H9 (cell line): ENCODE data around the gene PALD1. TPM values are rescaled to one million over a fixed set of nuclear protein-coding genes. Genes with fewer than 3 reads are reported as not detected.

ENCODE experiments used
- DNase-seq: peaks from one replicate; pipeline ENCODE4 v3.0.0-alpha.2; 2017
- H2AFZ ChIP-seq: one replicate; pipeline ENCODE4 v1.6.1; 2013; ENCODE audit warnings: mild to moderate bottlenecking, low read length, control low read depth, moderate library complexity
- H2AK5ac ChIP-seq: 2 replicates; pipeline ENCODE4 v1.6.1; 2013; ENCODE audit warnings: low read length, control low read depth, mixed read lengths; ENCODE audit not compliant: insufficient read length
- H2BK120ac ChIP-seq: one replicate; pipeline ENCODE4 v1.6.1; 2013; ENCODE audit warnings: low read depth, mild to moderate bottlenecking, low read length, control low read depth, inconsistent platforms; ENCODE audit not compliant: poor library complexity, severe bottlenecking
- H2BK12ac ChIP-seq: 2 replicates; pipeline ENCODE4 v1.6.1; 2013; ENCODE audit warnings: low read length, control low read depth, mixed read lengths, low read depth; ENCODE audit not compliant: insufficient read length
- H2BK15ac ChIP-seq: 2 replicates; pipeline ENCODE4 v1.6.1; 2013; ENCODE audit warnings: low read depth, low read length, control low read depth
- H2BK20ac ChIP-seq: one replicate; pipeline ENCODE4 v1.6.1; 2013; ENCODE audit warnings: low read depth, mild to moderate bottlenecking, low read length, control low read depth, inconsistent platforms; ENCODE audit not compliant: poor library complexity, severe bottlenecking
- H2BK5ac ChIP-seq: 2 replicates; pipeline ENCODE4 v1.6.1; 2013; ENCODE audit warnings: low read length, control low read depth, mixed read lengths; ENCODE audit not compliant: insufficient read length
- H3K14ac ChIP-seq: 2 replicates; pipeline ENCODE4 v1.6.1; 2013; ENCODE audit warnings: low read length, control low read depth; ENCODE audit not compliant: insufficient read depth
- H3K18ac ChIP-seq: 2 replicates; pipeline ENCODE4 v1.6.1; 2013; ENCODE audit warnings: low read depth, mild to moderate bottlenecking, mixed read lengths, low read length, control low read depth; ENCODE audit not compliant: insufficient read length
- H3K23ac ChIP-seq: 2 replicates; pipeline ENCODE4 v1.6.1; 2013; ENCODE audit warnings: low read length, control low read depth, mixed read lengths, low read depth; ENCODE audit not compliant: insufficient read length
- H3K23me2 ChIP-seq: 2 replicates; pipeline ENCODE4 v1.6.1; 2013; ENCODE audit warnings: low read depth, mild to moderate bottlenecking, mixed read lengths, low read length, control low read depth; ENCODE audit not compliant: insufficient read length, poor library complexity, severe bottlenecking
- H3K27ac ChIP-seq: 2 replicates; pipeline ENCODE4 v1.5.1; 2013; ENCODE audit warnings: low read length, control low read depth, mixed read lengths, low read depth; ENCODE audit not compliant: insufficient read length
- H3K27me3 ChIP-seq: 2 replicates; pipeline ENCODE4 v1.6.1; 2013; ENCODE audit warnings: low read length, control low read depth, inconsistent platforms; ENCODE audit not compliant: insufficient read depth
- H3K4ac ChIP-seq: 2 replicates; pipeline ENCODE4 v1.6.1; 2013; ENCODE audit warnings: low read depth, mild to moderate bottlenecking, control low read depth, inconsistent platforms, low read length, moderate library complexity
- H3K4me1 ChIP-seq: 2 replicates; pipeline ENCODE4 v1.6.1; 2013; ENCODE audit warnings: low read length, control low read depth, inconsistent platforms; ENCODE audit not compliant: insufficient read depth
- H3K4me2 ChIP-seq: 2 replicates; pipeline ENCODE4 v1.6.1; 2013; ENCODE audit warnings: low read length, control low read depth, mixed read lengths; ENCODE audit not compliant: insufficient read length, insufficient read depth
- H3K56ac ChIP-seq: 2 replicates; pipeline ENCODE4 v1.6.1; 2013; ENCODE audit warnings: low read depth, mild to moderate bottlenecking, mixed read lengths, low read length, control low read depth; ENCODE audit not compliant: insufficient read length
- H3K79me1 ChIP-seq: 2 replicates; pipeline ENCODE4 v1.6.1; 2013; ENCODE audit warnings: low read depth, mild to moderate bottlenecking, moderate library complexity, low read length, control low read depth, inconsistent platforms; ENCODE audit not compliant: insufficient read depth, poor library complexity, severe bottlenecking
- H3K79me2 ChIP-seq: 2 replicates; pipeline ENCODE4 v1.6.1; 2013; ENCODE audit warnings: low read length, control low read depth, inconsistent platforms; ENCODE audit not compliant: insufficient read depth
- H3K9ac ChIP-seq: 2 replicates; pipeline ENCODE4 v1.6.1; 2013; ENCODE audit warnings: low read length, control low read depth, mixed read lengths; ENCODE audit not compliant: insufficient read length; ENCODE audit errors: extremely low read depth
- H3K9me3 ChIP-seq: one replicate; pipeline ENCODE4 v1.6.1; 2013; ENCODE audit warnings: low read depth, low read length, inconsistent platforms; ENCODE audit not compliant: control insufficient read depth
- H3T11ph ChIP-seq: one replicate; pipeline ENCODE4 v1.6.1; 2013; ENCODE audit warnings: mild to moderate bottlenecking, low read length, control low read depth, inconsistent platforms
- H4K20me1 ChIP-seq: one replicate; pipeline ENCODE4 v1.6.1; 2013; ENCODE audit not compliant: control insufficient read depth, insufficient read length, insufficient read depth
- H4K5ac ChIP-seq: 2 replicates; pipeline ENCODE4 v1.6.1; 2013; ENCODE audit warnings: low read depth, mild to moderate bottlenecking, mixed read lengths, low read length, control low read depth; ENCODE audit not compliant: insufficient read length
- H4K8ac ChIP-seq: replicated peaks from 2 replicates; pipeline ENCODE4 v1.6.1; 2013; ENCODE audit warnings: low read length, control low read depth, mixed read lengths, low read depth; ENCODE audit not compliant: insufficient read length
- H4K91ac ChIP-seq: 2 replicates; pipeline ENCODE4 v1.6.1; 2013; ENCODE audit warnings: low read depth, mild to moderate bottlenecking, moderate library complexity, mixed read lengths, low read length, control low read depth; ENCODE audit not compliant: insufficient read length
- H3K27ac Mint-ChIP-seq, 3 experiments: 2 replicates in 2 of 3; 3 replicates in 1 of 3; pipeline ENCODE4 v1.8.0; 2020 to 2021; ENCODE audit warnings: mixed read lengths in 3 of 3, mild to moderate bottlenecking in 1 of 3, moderate library complexity in 1 of 3
- H3K27me3 Mint-ChIP-seq: 2 replicates; pipeline ENCODE4 v1.8.0; 2021; ENCODE audit warnings: low read depth, mild to moderate bottlenecking, moderate library complexity, mixed read lengths
- H3K36me3 Mint-ChIP-seq, 3 experiments: 2 replicates in 2 of 3; 3 replicates in 1 of 3; pipeline ENCODE4 v1.8.0; 2020 to 2021; ENCODE audit warnings: low read depth in 3 of 3, mixed read lengths in 3 of 3; ENCODE audit not compliant: insufficient read depth in 1 of 3
- H3K4me1 Mint-ChIP-seq, 2 experiments: 2 replicates each; pipeline ENCODE4 v1.8.0; 2020; ENCODE audit warnings: mixed read lengths in 2 of 2
- H3K4me3 Mint-ChIP-seq, 2 experiments: 2 replicates in 1 of 2; 3 replicates in 1 of 2; pipeline ENCODE4 v1.8.0; 2020 to 2021; ENCODE audit warnings: mild to moderate bottlenecking in 2 of 2, mixed read lengths in 2 of 2, moderate library complexity in 1 of 2
- H3K9me3 Mint-ChIP-seq, 2 experiments: 2 replicates in 1 of 2; 3 replicates in 1 of 2; pipeline ENCODE4 v1.8.0; 2020; ENCODE audit warnings: mild to moderate bottlenecking in 2 of 2, mixed read lengths in 2 of 2, moderate library complexity in 1 of 2
- WGBS: extraction: QIAGEN DNeasy Blood & Tissue Kit; methylation state at CpG from one replicate; pipeline ENCODE4 v1.1.7; 2013; ENCODE audit warnings: missing lambda C conversion rate, low lambda C conversion rate, mixed read lengths; ENCODE audit not compliant: insufficient read length; ENCODE audit errors: extremely low coverage; 5-methylcytosine and 5-hydroxymethylcytosine counted together
- total RNA-seq: library from RNA; stranded (reverse); gene quantifications from 2 replicates; pipeline ENCODE4 v1.2.1, GENCODE V29; 2021
- TF ChIP-seq, protein P1 (sequence below): fragments of 200-600 bp; sonication (generic); conservative IDR thresholded peaks from 3 replicates; pipeline ENCODE4 v1.8.0; 2021; ENCODE audit warnings: antibody characterized with exemption, mild to moderate bottlenecking

The PALD1 gene
- total RNA-seq, 1 experiment from 2014 or later, result 21.1 TPM

DNA sequence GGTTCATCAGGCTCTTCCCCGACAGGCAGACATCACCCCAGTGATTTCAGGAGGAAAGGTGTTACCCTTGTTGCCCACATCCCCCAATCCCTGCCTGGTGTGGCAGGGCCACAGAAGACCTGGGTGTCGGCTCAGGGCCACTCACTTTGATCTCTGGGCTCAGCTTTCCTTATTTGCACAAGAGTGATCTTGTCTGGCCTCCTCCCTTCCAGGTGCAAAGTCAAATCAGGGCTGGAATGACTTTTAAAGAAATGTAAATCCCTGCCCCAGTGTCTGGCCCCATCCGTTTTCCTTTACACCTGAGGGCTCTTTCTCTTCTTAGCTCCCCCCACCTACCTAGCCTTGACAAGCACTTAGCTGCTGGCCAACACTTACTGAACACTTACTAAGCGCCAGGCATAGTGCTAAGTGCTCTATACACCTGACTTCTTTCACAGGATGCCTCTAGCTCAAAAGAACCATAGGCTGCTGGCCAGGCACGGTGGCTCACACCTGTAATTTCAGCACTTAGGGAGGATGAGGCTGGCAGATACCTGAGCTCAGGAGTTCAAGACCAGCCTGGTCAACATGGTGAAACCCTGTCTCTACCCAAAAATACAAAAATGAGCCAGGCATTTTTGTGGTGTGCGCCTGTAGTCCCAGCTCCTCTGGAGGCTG is 36.1 kb upstream of the PALD1 start:
- Histone ChIP-seq H3T11ph (no peak overlapping the region), H3K27ac (no peak overlapping the region), H3K23ac (no peak overlapping the region), H4K20me1 (no peaks in the 10 kb centered on the region), H4K8ac (no peak overlapping the region), H3K4ac (no peak overlapping the region), H3K56ac (no peak overlapping the region), H2AK5ac (no peak overlapping the region), H3K4me1 (peaks cover 9% of the 10 kb centered on the region; the same call in 1 of the 2 replicates), H2BK120ac (no peak overlapping the region), H2BK20ac (no peak overlapping the region), H4K91ac (no peak overlapping the region), H3K9ac (no peak overlapping the region), H3K4me2 (peak overlapping the region; percentile 66), H4K5ac (no peak overlapping the region), H2BK12ac (no peak overlapping the region), H3K79me2 (peaks cover 3% of the 10 kb centered on the region; the same call in 1 of the 2 replicates), H2BK5ac (no peak overlapping the region), H3K14ac (0 out of 2 replicates have a peak overlapping the region, but pooled peaks have one; percentile 2), H2AFZ (no peak overlapping the region), H3K23me2 (peaks cover 14% of the 10 kb centered on the region), H3K79me1 (no peaks in the 10 kb centered on the region), H2BK15ac (no peak overlapping the region), H3K27me3 (peaks cover 7% of the 10 kb centered on the region; the same call in 1 of the 2 replicates), H3K18ac (no peak overlapping the region), H3K9me3 (no peaks in the 10 kb centered on the region)
- TF ChIP-seq, protein P1, sequence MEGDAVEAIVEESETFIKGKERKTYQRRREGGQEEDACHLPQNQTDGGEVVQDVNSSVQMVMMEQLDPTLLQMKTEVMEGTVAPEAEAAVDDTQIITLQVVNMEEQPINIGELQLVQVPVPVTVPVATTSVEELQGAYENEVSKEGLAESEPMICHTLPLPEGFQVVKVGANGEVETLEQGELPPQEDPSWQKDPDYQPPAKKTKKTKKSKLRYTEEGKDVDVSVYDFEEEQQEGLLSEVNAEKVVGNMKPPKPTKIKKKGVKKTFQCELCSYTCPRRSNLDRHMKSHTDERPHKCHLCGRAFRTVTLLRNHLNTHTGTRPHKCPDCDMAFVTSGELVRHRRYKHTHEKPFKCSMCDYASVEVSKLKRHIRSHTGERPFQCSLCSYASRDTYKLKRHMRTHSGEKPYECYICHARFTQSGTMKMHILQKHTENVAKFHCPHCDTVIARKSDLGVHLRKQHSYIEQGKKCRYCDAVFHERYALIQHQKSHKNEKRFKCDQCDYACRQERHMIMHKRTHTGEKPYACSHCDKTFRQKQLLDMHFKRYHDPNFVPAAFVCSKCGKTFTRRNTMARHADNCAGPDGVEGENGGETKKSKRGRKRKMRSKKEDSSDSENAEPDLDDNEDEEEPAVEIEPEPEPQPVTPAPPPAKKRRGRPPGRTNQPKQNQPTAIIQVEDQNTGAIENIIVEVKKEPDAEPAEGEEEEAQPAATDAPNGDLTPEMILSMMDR, result no peak
- Mint-ChIP-seq H3K27ac (peak overlapping the region in 1 of 3 experiments; percentile 21; a peak in 1 of 7 replicates), H3K27me3 (peaks cover 53% of the 10 kb centered on the region), H3K36me3 (peaks cover 0 to 19% (median 2%) of the 10 kb centered on the region in 3 experiments; a peak in 2 of 7 replicates), H3K4me1 (peaks cover 47 to 53% of the 10 kb centered on the region in 2 experiments), H3K9me3 (peaks cover 0 to 4% of the 10 kb centered on the region in 2 experiments; a peak in 2 of 5 replicates), H3K4me3 (peak overlapping the region; percentile 74 to 75)
- no CpG with 5 or more reads among the region's 6 CpGs for WGBS
- DNase-seq, result peak; percentile 92
